Left lung (tissue), 10 donors: ENCODE results near the gene CDK5RAP1. TPM values are rescaled to one million over a fixed set of nuclear protein-coding genes. Genes with fewer than 3 reads are reported as not detected.

Experiments used
- ATAC-seq: fragments of 200-7000 bp; cut with Tn5 transposase; one replicate; pipeline ENCODE4 v1.9.1; 2020; ENCODE audit warnings: moderate library complexity
- DNase-seq, 4 donors: peaks; one replicate each; pipeline ENCODE4 v3.0.0-alpha.2; 2013 to 2020
- H3K27ac ChIP-seq, 2 donors: fragments of 200-600 bp; sonication (generic) in 1 of 2; one replicate each; pipeline versions ENCODE4 v1.5.0 to v1.8.0; 2020 to 2021
- H3K27me3 ChIP-seq, 2 donors: fragments of 200-600 bp; sonication (generic) in 1 of 2; one replicate each; pipeline versions ENCODE4 v1.5.0 to v1.8.0; 2020 to 2021
- H3K36me3 ChIP-seq, 2 donors: fragments of 200-600 bp; sonication (generic) in 1 of 2; one replicate each; pipeline versions ENCODE4 v1.5.0 to v1.8.0; 2020 to 2021
- H3K4me1 ChIP-seq, 2 donors: fragments of 200-600 bp; one replicate each; pipeline ENCODE4 v1.8.0; 2021
- H3K4me3 ChIP-seq, 2 donors: fragments of 200-600 bp; sonication (generic) in 1 of 2; one replicate each; pipeline versions ENCODE4 v1.5.0 to v1.8.0; 2020 to 2021; ENCODE audit warnings: mild to moderate bottlenecking in 1 of 2
- H3K9me3 ChIP-seq, 2 donors: fragments of 200-600 bp; sonication (generic) in 1 of 2; one replicate each; pipeline versions ENCODE4 v1.5.0 to v1.8.0; 2020 to 2021
- CTCF ChIP-seq, 2 donors: fragments of 200-600 bp; sonication (generic) in 1 of 2; IDR thresholded peaks; one replicate each; pipeline versions ENCODE4 v1.5.0 to v1.8.0; 2021; ENCODE audit warnings: antibody characterized with exemption in 2 of 2
- intact Hi-C, 2 donors: fragments of 100-400 bp; cut with DNase I; formaldehyde crosslinking; loops; one replicate each; pipeline versions ENCODE4 v1.11.2 to v1.14.2; 2022
- polyA plus RNA-seq, 6 donors: library from polyadenylated mRNA; unstranded; fragments of 120-200 nt; gene quantifications; one replicate each; pipeline ENCODE4 v1.2.1, GENCODE V29; 2013; ENCODE audit not compliant: insufficient read length in 6 of 6
- total RNA-seq, 2 donors: library from RNA; stranded (reverse); fragmentation: NEBNext Ultra II Directional; extraction: Animal tissue kit (Norgen Biotek cat#: 25700); gene quantifications; one replicate each; pipeline ENCODE4 v1.2.1, GENCODE V29; 2021
- donor health status: DM: no; HTN: yes; CAD: no.
- donor health status: DM: no; HTN: no; CAD: no.

Gene CDK5RAP1
- total and polyA plus RNA-seq, 8 donors: 20.9 to 44.3 (median 37.1) TPM

GRCh38 chr20:33343521-33343920, 57.8 kb downstream of the CDK5RAP1 start:
- no peak overlapping the region for H3K27ac ChIP-seq
- DNase-seq (no peak), ATAC-seq (no peak)
- H3K4me1 ChIP-seq: no peaks in the 10 kb centered on the region
- intact Hi-C loops: no loop called here
- no peak for TF ChIP-seq CTCF (IDR thresholded peaks at IDR 0.05)
- H3K4me3 ChIP-seq: no peak overlapping the region
- no peaks in the 10 kb centered on the region for H3K27me3 ChIP-seq
- H3K36me3 ChIP-seq: no peaks in the 10 kb centered on the region
- H3K9me3 ChIP-seq: no peaks in the 10 kb centered on the region

- TF ChIP-seq CTCF (IDR thresholded peaks at IDR 0.05): no peak
- intact Hi-C loops: no loop called here
- Histone ChIP-seq H3K27ac (no peak overlapping the region), H3K27me3 (no peaks in the 10 kb centered on the region), H3K4me1 (no peaks in the 10 kb centered on the region), H3K9me3 (no peaks in the 10 kb centered on the region), H3K4me3 (no peak overlapping the region), H3K36me3 (no peaks in the 10 kb centered on the region)
- DNase-seq (no peak), ATAC-seq (no peak)
These were observed 61.7 kb downstream of the CDK5RAP1 start for GRCh38 chr20:33339515-33340058.

- Histone ChIP-seq H3K4me3 (no peak overlapping the region), H3K9me3 (no peaks in the 10 kb centered on the region), H3K27ac (no peak overlapping the region), H3K27me3 (no peaks in the 10 kb centered on the region), H3K4me1 (no peaks in the 10 kb centered on the region), H3K36me3 (no peaks in the 10 kb centered on the region)
- ATAC-seq (no peak), DNase-seq (no peak)
- no peak for TF ChIP-seq CTCF (IDR thresholded peaks at IDR 0.05)
- intact Hi-C loops: no loop called here
These were observed 62.7 kb downstream of the CDK5RAP1 start for GRCh38 chr20:33338467-33339258.

DNA sequence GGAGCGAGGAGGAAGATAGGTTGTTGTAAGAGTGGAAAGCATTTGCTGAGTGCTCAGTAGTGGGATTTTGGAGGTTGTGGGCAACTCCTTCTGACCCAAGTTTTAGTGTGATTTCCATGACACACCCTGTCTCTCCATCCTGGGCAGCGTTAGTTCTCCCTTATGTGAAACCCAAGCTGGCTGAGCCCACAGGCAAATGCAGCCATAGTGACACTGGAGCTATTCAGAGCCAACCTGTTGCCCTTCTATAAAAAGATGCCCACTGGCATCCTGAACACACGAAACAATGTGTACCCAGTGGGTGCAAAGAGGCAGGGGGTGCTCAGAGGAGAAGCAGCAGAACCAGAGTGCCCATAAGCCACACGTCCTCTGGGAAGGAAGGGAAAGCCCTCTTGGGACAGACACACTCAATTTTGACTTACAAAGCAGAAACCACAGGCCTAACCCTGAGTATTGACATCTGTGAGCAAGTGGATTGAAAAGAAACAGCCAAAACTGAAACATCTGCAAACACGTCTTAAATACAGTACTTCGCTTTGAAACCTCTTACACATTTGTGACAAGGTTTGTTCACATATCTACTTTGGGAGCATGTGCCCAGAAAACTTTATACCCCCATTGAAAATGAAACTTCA, 63.7 kb downstream of the CDK5RAP1 start:
- DNase-seq (no peak), ATAC-seq (no peak)

More for the DNA sequence above, 63.7 kb downstream of the CDK5RAP1 start:
- peaks cover 0 to 7% of the 10 kb centered on the region in 2 donors for H3K27me3 ChIP-seq
- no peaks in the 10 kb centered on the region for H3K9me3 ChIP-seq
- no peaks in the 10 kb centered on the region for H3K36me3 ChIP-seq
- H3K27ac ChIP-seq: no peak overlapping the region
- intact Hi-C loops: no loop called here
- TF ChIP-seq CTCF (IDR thresholded peaks at IDR 0.05): no peak
- no peak overlapping the region for H3K4me3 ChIP-seq
- no peaks in the 10 kb centered on the region for H3K4me1 ChIP-seq
